A673 (cell line): ENCODE data around the gene RASD1. TPM values are rescaled to one million over a fixed set of nuclear protein-coding genes. Genes with fewer than 3 reads are reported as not detected.

Experiments
- BruUV-seq: library from RNA; stranded (reverse); fragments of 400-500 nt; replicated peaks from 2 replicates; lab custom pipeline; 2021; lab: Mats Ljungman, UMichigan
- CTCF ChIA-PET: fragments of 300-600 bp; sonication (Branson Sonifier 250); formaldehyde crosslinking; loops from one replicate; lab custom pipeline; 2022; ENCODE audit warnings: antibody characterized with exemption; lab: Charles Lee
- POLR2A ChIA-PET: fragments of 300-600 bp; sonication (Branson Sonifier 250); formaldehyde crosslinking; loops from one replicate; lab custom pipeline; 2022; ENCODE audit warnings: antibody characterized with exemption; ENCODE audit not compliant: low non-redundant PET; lab: Charles Lee
- DNase-seq: peaks from one replicate; pipeline ENCODE4 v3.0.0-alpha.2; 2015; ENCODE audit warnings: low spot score
- H3K27ac ChIP-seq: fragments of 200-600 bp; sonication (generic); 2 replicates; pipeline ENCODE4 v1.5.1; 2016; ENCODE audit warnings: mixed run types, low read depth, mild to moderate bottlenecking, mixed read lengths, antibody characterized with exemption, low read length; ENCODE audit not compliant: poor library complexity, severe bottlenecking
- H3K27me3 ChIP-seq: fragments of 200-600 bp; sonication (generic); replicated peaks from 2 replicates; pipeline ENCODE4 v1.6.1; 2017; ENCODE audit warnings: mixed run types, low read depth, mild to moderate bottlenecking, mixed read lengths, antibody characterized with exemption, low read length; ENCODE audit not compliant: insufficient read depth, poor library complexity
- H3K36me3 ChIP-seq: fragments of 200-600 bp; sonication (generic); 2 replicates; pipeline ENCODE4 v1.6.1; 2016; ENCODE audit warnings: mixed run types, mild to moderate bottlenecking, mixed read lengths, antibody characterized with exemption, low read length; ENCODE audit not compliant: insufficient read depth, poor library complexity, severe bottlenecking
- H3K4me1 ChIP-seq: fragments of 200-600 bp; sonication (generic); 2 replicates; pipeline ENCODE4 v1.6.1; 2017; ENCODE audit warnings: mixed run types, mild to moderate bottlenecking, mixed read lengths, antibody characterized with exemption, low read length; ENCODE audit not compliant: insufficient read depth, poor library complexity, severe bottlenecking
- H3K4me3 ChIP-seq: fragments of 200-600 bp; sonication (generic); 2 replicates; pipeline ENCODE4 v1.5.1; 2016; ENCODE audit warnings: low read depth, mixed run types, mild to moderate bottlenecking, mixed read lengths, low read length; ENCODE audit not compliant: poor library complexity, severe bottlenecking
- H3K9me3 ChIP-seq: fragments of 200-600 bp; sonication (generic); 2 replicates; pipeline ENCODE4 v1.6.1; 2016; ENCODE audit warnings: mixed run types, low read depth, mild to moderate bottlenecking, mixed read lengths, antibody characterized with exemption, low read length; ENCODE audit not compliant: poor library complexity, severe bottlenecking
- EZH2 ChIP-seq: fragments of 200-600 bp; sonication (generic); IDR thresholded peaks from 2 replicates; pipeline ENCODE4 v1.6.1; 2017; ENCODE audit warnings: borderline replicate concordance, low read depth, mild to moderate bottlenecking, mixed read lengths, antibody characterized with exemption, low read length; ENCODE audit not compliant: poor library complexity, severe bottlenecking
- intact Hi-C: fragments of 100-400 bp; cut with micrococcal nuclease; formaldehyde crosslinking; loops from one replicate; pipeline ENCODE4 v1.10.0; 2022; ENCODE audit not compliant: unreplicated experiment
- total RNA-seq: library from RNA; stranded (reverse); gene quantifications from 2 replicates; pipeline ENCODE4 v1.2.3, GENCODE V29; 2021
- TF ChIP-seq, protein P1 (sequence below): fragments of 300-800, 200-600 bp; sonication (generic); conservative IDR thresholded peaks from 2 replicates; pipeline ENCODE4 v1.5.1; 2017; ENCODE audit warnings: low read depth, mild to moderate bottlenecking, antibody characterized with exemption, low read length, moderate library complexity, mixed read lengths

The RASD1 gene
- total RNA-seq, 1 experiment from 2014 or later, result 0.21 TPM

DNA sequence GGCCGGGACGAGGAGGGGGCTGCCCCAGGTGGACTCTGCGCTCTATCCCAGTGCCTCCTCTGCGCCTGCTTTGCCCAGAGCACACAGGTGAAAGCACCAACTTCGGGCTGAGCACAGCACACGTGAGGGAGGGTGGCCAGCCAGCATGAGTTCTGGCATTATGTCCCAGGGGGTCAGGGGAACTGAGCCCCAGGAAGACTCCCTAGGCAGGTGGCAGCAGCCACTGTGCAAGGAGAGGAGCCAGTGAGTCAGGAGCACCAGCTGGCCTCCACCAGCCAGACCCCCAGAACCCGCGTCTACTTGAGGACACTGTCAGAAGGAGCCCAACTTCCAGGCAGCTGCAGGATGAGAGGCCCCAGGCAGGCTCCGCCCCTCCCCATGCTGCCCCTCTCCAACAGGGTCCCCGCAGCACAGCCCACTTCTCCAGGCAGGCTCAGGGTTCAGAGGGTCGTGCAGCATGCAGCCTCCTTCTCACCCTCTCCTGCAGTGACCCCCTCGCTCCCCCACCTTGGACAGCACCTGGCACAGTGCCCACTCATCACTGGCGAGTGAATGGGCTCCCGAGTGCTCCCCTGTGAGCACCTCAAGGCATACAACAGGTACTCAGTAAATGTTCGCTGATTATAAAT is 44.2 kb upstream of the RASD1 start:
- Histone ChIP-seq H3K9me3 (no peaks in the 10 kb centered on the region), H3K4me3 (no peak overlapping the region), H3K36me3 (no peaks in the 10 kb centered on the region), H3K4me1 (peaks cover 31% of the 10 kb centered on the region), H3K27me3 (no peaks in the 10 kb centered on the region), H3K27ac (no peak overlapping the region)
- TF ChIP-seq, protein P1, sequence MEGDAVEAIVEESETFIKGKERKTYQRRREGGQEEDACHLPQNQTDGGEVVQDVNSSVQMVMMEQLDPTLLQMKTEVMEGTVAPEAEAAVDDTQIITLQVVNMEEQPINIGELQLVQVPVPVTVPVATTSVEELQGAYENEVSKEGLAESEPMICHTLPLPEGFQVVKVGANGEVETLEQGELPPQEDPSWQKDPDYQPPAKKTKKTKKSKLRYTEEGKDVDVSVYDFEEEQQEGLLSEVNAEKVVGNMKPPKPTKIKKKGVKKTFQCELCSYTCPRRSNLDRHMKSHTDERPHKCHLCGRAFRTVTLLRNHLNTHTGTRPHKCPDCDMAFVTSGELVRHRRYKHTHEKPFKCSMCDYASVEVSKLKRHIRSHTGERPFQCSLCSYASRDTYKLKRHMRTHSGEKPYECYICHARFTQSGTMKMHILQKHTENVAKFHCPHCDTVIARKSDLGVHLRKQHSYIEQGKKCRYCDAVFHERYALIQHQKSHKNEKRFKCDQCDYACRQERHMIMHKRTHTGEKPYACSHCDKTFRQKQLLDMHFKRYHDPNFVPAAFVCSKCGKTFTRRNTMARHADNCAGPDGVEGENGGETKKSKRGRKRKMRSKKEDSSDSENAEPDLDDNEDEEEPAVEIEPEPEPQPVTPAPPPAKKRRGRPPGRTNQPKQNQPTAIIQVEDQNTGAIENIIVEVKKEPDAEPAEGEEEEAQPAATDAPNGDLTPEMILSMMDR, result no peak
- no peak for TF ChIP-seq EZH2
- intact Hi-C loops, result no loop called here
- POLR2A ChIA-PET, result interaction anchor here (0.6 kb wide), 1 partner anchor 21 kb away, joined by 7 read pairs; no protein-coding TSS in a partner anchor
- no peak for DNase-seq
- CTCF ChIA-PET, result no interaction called here
- no TSS peak for BruUV-seq

DNA sequence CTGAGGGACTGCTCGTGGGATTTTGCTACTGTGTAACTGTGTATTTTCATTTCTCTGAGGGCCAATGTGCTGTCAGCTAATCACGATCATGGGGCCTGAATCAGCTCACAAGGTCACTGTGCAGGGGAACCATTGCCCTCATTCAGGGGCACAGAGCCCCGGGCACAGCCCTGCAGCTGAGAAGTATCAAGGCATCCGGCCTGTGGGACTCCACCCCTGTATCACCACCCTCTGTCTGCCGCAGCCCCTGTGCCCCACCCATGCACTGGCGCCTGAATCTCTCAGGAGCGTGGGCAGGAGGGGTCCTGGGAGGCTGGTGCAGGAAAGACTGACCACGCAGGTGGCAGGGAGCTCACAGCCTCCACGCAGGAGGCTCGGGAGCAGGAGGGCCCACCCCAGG is 43.4 kb upstream of the RASD1 start:
- intact Hi-C loops, result no loop called here
- H3K27ac ChIP-seq, result peak overlapping the region; percentile 27
- ChIA-PET POLR2A (no interaction called here), CTCF (no interaction called here)
- no TSS peak for BruUV-seq
- no peak for DNase-seq
- TF ChIP-seq, protein P1, result no peak
- H3K27me3 ChIP-seq, result no peaks in the 10 kb centered on the region
- H3K9me3 ChIP-seq, result no peaks in the 10 kb centered on the region
- H3K4me1 ChIP-seq, result peaks cover 33% of the 10 kb centered on the region
- no peaks in the 10 kb centered on the region for H3K36me3 ChIP-seq
- no peak overlapping the region for H3K4me3 ChIP-seq

DNA sequence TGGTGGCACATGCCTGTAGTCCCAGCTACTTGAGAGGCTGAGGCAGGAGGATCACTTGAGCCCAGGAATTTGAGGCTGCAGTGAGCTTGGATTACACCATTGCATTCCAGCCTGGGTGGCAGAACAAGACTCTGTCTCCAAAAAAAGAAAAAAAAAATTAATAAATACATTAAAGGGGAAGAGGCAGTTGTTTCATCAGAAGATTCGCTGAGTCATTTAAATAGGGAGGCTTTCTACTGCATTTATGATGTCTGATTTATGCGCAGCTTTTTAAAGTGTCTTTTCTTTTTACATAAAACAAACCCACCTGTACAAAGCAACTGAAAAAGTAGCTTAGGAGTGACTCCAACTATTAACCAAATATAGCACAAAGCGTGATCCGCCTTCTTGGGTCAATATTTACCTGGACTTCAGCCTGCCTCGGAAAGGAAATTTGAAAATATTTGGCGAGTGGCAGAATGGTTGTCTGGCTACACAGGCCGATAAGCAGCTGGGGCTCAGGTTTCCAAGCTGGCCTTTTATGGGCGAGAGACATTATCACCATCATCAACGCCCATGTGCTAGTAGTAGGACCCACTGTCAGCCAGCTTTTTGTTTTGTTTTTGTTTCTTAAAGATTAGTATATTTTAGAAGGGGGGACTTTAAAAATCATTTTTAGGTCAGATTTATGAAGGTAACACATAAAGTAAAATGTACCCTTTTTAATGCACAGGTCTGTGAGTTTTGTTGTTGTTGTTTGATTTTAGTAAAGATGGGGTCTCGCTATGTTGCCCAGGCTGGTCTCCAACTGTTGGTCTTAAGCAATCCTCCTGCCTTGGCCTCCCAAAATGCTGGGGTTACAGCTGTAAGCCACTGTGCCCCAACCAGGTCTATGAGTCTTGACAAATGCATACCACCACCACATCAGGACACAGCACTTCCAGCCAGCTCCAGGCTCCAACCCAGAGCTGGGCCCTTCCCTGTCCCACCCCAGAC is 42.5 kb upstream of the RASD1 start:
- Histone ChIP-seq H3K4me3 (no peak overlapping the region), H3K4me1 (peaks cover 33% of the 10 kb centered on the region), H3K27ac (peak overlapping the region; percentile 27), H3K36me3 (no peaks in the 10 kb centered on the region), H3K27me3 (no peaks in the 10 kb centered on the region), H3K9me3 (no peaks in the 10 kb centered on the region)
- BruUV-seq, result no TSS peak
- intact Hi-C loops, result no loop called here
- POLR2A ChIA-PET, result no interaction called here
- CTCF ChIA-PET, result interaction anchor here (0.7 kb wide), 1 partner anchor 42 kb away, joined by 3 read pairs; no protein-coding TSS in a partner anchor
- no peak for DNase-seq
- no peak for TF ChIP-seq EZH2
- TF ChIP-seq, protein P1, result no peak
